Glutamatergic neuron (in vitro differentiated cells): ENCODE measurements around the gene C20orf204. TPM values are rescaled to one million over a fixed set of nuclear protein-coding genes. Genes with fewer than 3 reads are reported as not detected.

Experiments used
- DNase-seq: peaks from one replicate; pipeline ENCODE4 v3.0.0; 2022
- H3K27ac Mint-ChIP-seq: one replicate; pipeline ENCODE4 v1.8.0; 2020; ENCODE audit warnings: mild to moderate bottlenecking, mixed read lengths, inconsistent platforms; ENCODE audit not compliant: unreplicated experiment
- H3K27me3 Mint-ChIP-seq: one replicate; pipeline ENCODE4 v1.8.0; 2020; ENCODE audit warnings: mild to moderate bottlenecking, moderate library complexity, mixed read lengths, inconsistent platforms; ENCODE audit not compliant: unreplicated experiment
- H3K36me3 Mint-ChIP-seq: one replicate; pipeline ENCODE4 v1.8.0; 2020; ENCODE audit warnings: mild to moderate bottlenecking, mixed read lengths, inconsistent platforms; ENCODE audit not compliant: unreplicated experiment
- H3K4me1 Mint-ChIP-seq: one replicate; pipeline ENCODE4 v1.8.0; 2020; ENCODE audit warnings: mild to moderate bottlenecking, low read depth, mixed read lengths, inconsistent platforms; ENCODE audit not compliant: unreplicated experiment
- H3K4me3 Mint-ChIP-seq: one replicate; pipeline ENCODE4 v1.8.0; 2020; ENCODE audit warnings: mild to moderate bottlenecking, mixed read lengths, inconsistent platforms; ENCODE audit not compliant: unreplicated experiment
- H3K9me3 Mint-ChIP-seq: one replicate; pipeline ENCODE4 v1.8.0; 2020; ENCODE audit warnings: mild to moderate bottlenecking, moderate library complexity, mixed read lengths, inconsistent platforms; ENCODE audit not compliant: unreplicated experiment
- CTCF ChIP-seq: fragments of 200-600 bp; sonication (generic); IDR thresholded peaks from one replicate; pipeline ENCODE4 v1.5.0; 2021; ENCODE audit not compliant: partially characterized antibody, unreplicated experiment
- total RNA-seq: library from RNA; stranded (reverse); fragmentation: NEBNext Ultra II Directional; extraction: Animal tissue kit (Norgen Biotek cat#: 25700); gene quantifications from one replicate; pipeline ENCODE4 v1.2.1, GENCODE V29; 2021; ENCODE audit not compliant: unreplicated experiment

C20orf204 gene
- total RNA-seq, 1 donor from 2014 or later = 3.9 TPM

- peaks cover 2% of the 10 kb centered on the region for H3K9me3 Mint-ChIP-seq
- H3K27me3 Mint-ChIP-seq = peaks cover 9% of the 10 kb centered on the region
- H3K36me3 Mint-ChIP-seq = no peaks in the 10 kb centered on the region
- TF ChIP-seq CTCF = no peak
- H3K27ac Mint-ChIP-seq = no peak overlapping the region
- DNase-seq = no peak
- no peak overlapping the region for H3K4me3 Mint-ChIP-seq
- no peaks in the 10 kb centered on the region for H3K4me1 Mint-ChIP-seq
Measured at GRCh38 chr20:64024141-64024990, 11.6 kb upstream of the C20orf204 start.

GRCh38 chr20:64025101-64025825 lies 10.7 kb upstream of the C20orf204 start:
- Mint-ChIP-seq H3K4me3 (no peak overlapping the region), H3K36me3 (no peaks in the 10 kb centered on the region), H3K4me1 (no peaks in the 10 kb centered on the region), H3K27ac (no peak overlapping the region), H3K9me3 (no peaks in the 10 kb centered on the region), H3K27me3 (peaks cover 6% of the 10 kb centered on the region)
- no peak for TF ChIP-seq CTCF
- no peak for DNase-seq

GRCh38 chr20:64025826-64026412 lies 10.1 kb upstream of the C20orf204 start:
- Mint-ChIP-seq H3K36me3 (no peaks in the 10 kb centered on the region), H3K4me1 (no peaks in the 10 kb centered on the region), H3K9me3 (no peaks in the 10 kb centered on the region), H3K27ac (no peak overlapping the region), H3K27me3 (peaks cover 6% of the 10 kb centered on the region), H3K4me3 (no peak overlapping the region)
- DNase-seq = no peak
- TF ChIP-seq CTCF = no peak

GRCh38 chr20:64027981-64028685 lies 7.8 kb upstream of the C20orf204 start:
- Mint-ChIP-seq H3K4me1 (peaks cover 2% of the 10 kb centered on the region), H3K27ac (no peak overlapping the region), H3K36me3 (no peaks in the 10 kb centered on the region), H3K9me3 (no peaks in the 10 kb centered on the region), H3K4me3 (no peak overlapping the region), H3K27me3 (no peaks in the 10 kb centered on the region)
- DNase-seq = no peak
- TF ChIP-seq CTCF = no peak
